GM21576 (cell line): ENCODE measurements around the gene CBX3.
A peak's percentile ranks its signal among the peaks of the same experiment; 100 is the strongest.
"Not testable (repeated sequence)": the region's sequence is repeated elsewhere in the genome, so short reads cannot be mapped to it uniquely, and the experiment has no call there.

Experiments
- ATAC-seq: cut with Tn5 transposase; IDR thresholded peaks from one replicate; pipeline ENCODE4 v1.9.1; 2021; ENCODE audit warnings: mild to moderate bottlenecking, moderate library complexity; ENCODE audit not compliant: unreplicated experiment

Gene CBX3

GRCh38 chr7:26200444-26201246 is 900 bp upstream of the CBX3 start, which contains the start of gene HNRNPA2B1:
HNRNPA2B1 (minus strand) TSS chr7:26200746; CDS start chr7:26200577, 169 bp downstream.
- ATAC-seq, result peak; percentile 56

DNA sequence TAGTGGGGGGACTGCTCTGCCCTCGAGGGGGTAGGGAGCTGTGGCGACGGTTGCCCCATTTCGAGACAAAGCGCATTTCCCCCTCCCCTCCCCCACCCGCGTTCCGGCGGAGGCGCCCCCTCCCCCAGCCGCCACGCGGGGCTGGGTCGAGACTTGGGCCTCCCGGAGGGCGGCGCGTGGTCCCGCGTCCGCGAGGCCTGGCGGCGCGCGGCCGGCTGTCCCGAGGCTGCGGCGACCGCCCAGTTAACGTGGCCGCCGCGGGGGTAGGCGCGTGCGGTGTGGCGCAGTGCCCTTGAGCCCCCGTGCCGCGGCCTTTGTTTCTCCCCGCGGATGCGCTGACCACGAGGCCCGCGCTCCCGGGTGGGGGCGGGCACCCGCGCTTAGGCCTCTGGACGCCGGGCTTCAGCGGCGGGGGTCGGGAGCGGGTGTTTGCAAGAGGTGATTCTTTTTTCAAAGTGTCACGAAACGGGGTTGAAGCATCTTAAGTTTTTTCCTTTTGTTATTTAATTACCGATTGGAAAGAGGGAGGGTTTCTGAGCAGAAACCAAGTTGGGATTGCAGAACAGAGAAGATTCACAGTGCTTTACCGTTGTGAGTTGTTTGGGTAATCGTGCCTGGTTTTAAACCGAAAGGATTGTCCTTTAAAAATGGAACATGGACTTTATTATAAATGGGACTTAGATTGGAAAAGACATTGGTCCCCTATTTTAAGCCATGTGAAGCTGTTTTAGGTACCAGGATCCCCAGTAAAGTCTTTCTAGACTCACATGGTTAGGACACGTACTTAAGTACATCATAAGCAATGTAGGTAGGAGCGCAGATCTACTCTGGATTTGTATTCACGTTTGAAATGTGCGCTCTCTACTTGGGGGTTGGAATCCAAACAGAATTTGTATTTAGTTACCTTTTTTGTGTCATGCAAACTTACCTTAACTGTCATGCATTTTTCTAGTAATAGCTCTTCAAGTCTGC is 760 bp downstream of the CBX3 start:
- no peak for ATAC-seq

- ATAC-seq, result no peak
Observed at GRCh38 chr7:26203016-26203415, 1.5 kb downstream of the CBX3 start.

DNA sequence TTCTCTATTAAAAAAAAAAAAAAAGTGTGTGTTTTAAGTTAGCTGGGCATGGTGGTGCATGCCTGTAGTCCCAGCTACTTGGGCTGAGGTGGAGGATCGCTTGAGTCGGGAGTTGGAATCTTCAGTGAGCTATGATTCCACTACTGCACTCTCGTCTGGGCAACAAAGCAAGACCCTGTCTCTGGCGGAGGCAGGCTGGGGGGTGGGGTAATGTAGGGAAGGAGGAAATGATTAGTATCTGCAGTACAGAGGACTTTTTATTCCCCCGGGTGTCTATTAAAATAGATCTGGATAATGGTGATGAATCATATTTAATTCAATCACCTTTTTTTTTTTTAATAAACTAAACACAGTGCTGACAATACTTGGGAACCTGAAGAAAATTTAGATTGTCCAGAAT is 6.5 kb downstream of the CBX3 start:
- no peak for ATAC-seq

DNA sequence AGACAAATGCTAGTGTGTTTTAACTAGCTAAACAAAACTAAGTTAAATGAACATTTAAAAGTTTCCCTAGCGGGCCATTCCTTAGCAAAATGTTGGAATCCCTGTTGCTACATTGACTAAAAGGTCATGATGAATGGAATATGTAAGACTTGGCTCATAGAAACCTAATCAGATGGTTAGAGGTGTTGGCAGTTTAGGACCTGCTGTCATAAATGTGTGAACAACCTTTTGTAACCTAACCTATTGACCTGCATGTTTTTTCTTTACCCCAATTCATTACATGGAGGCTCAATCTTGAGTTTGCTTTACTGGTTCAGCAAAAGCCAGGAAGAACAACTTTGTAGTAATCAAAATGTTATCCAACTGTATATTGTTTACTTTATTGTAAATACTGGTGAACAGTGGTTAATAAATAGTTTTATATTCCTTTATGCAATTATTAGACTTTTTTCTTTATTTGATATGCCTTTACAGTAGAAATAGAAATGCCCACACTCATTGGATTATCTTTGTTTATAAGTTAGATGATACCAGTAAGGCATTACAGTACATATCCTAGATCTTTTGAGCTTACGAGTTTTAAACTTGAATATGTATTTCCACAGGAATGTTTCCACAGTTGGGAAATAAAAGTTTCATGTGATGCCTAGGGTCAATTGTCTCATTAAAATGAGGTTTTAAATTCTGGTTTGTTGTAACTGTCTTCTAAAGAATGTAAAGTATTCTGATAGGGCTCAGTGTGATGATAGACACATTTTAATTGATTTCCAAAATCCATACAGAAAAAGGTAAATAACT is 11.6 kb downstream of the CBX3 start:
- no peak for ATAC-seq

DNA sequence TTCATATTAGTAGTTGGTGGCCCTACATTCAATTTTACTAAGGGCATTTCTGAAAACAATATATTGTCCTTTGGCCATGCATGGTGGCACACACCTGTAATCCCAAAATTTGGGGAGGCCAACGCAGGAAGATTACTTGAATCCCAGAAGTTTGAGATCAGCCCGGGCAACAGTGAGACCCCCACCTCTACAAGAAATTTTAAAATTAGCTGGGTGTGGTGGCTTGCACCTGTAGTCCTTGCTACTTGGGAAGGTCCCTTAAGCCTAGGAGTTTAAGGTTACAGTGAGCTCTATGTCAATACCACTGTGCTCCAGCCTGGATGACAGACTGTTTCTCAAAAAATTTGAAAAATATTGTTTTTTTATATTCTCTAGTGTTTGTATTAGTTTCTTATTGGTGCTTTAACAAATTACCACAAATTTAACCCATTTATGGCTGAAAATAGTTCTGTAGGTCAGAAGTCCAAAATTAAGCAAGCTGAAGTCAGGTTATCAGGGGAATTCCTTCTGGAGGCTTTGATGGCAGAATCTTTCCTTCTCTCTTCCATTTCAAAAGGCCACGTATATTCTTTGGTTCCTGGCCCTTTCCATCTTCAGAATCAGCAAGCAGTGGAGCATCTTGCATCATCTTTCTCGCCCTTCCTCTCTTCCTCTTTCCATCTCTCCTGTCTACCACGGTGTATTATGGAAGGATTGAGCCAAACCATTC is 12.4 kb downstream of the CBX3 start:
- no peak for ATAC-seq

GRCh38 chr7:26216049-26216448 is 14.5 kb downstream of the CBX3 start:
- ATAC-seq, result no peak

- ATAC-seq, result no peak
Observed at GRCh38 chr7:26224359-26224758, 22.8 kb downstream of the CBX3 start.

DNA sequence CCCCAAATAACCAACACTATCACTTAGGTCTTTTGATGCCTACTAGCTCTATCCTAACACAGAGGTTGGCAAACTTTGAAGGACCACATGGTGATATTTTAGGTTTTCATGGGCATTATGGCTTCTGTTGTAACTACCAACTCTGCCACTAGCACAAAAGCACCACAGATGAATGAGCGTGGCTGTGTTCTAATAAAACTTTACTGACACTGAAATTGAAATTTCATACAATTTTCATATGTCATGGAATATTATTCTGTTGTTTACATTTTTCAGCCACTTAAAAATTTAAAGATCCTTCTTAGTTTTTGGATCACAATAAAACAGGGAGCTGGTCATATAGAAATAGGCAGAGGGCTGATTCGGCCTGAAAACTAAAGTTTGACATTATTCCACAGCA is 26.4 kb downstream of the CBX3 start:
- no peak for ATAC-seq

GRCh38 chr7:26233902-26234511 is 32.5 kb downstream of the CBX3 start:
- ATAC-seq, result no peak

GRCh38 chr7:26237035-26237807 is 35.7 kb downstream of the CBX3 start:
- ATAC-seq, result no peak

GRCh38 chr7:26238032-26238431 is 36.5 kb downstream of the CBX3 start:
- ATAC-seq, result no peak

- ATAC-seq, result no peak
Observed at GRCh38 chr7:26245150-26245549, 43.6 kb downstream of the CBX3 start.

- no peak for ATAC-seq
Observed at GRCh38 chr7:26250239-26250638, 48.7 kb downstream of the CBX3 start.

DNA sequence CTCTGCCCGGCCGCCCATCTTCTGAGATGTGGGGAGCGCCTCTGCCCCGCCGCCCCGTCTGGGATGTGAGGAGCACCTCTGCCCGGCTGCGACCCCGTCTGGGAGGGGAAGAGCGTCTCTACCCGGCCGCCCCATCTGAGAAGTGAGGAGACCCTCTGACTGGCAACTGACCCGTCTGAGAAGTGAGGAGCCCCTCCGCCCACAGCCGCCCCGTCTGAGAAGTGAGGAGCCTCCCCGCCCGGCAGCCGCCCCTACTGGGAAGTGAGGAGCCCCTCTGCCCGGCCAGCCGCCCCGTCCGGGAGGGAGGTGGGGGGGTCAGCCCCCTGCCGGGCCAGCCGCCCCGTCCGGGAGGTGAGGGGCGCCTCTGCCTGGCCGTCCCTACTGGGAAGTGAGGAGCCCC is 60.3 kb downstream of the CBX3 start:
- ATAC-seq, result not testable (repeated sequence)
